Keratinocyte (primary cell): Measurements from ENCODE around the gene DLL3. TPM values are rescaled to one million over a fixed set of nuclear protein-coding genes. Genes with fewer than 3 reads are reported as not detected.

Experiments
- DNase-seq: peaks from one replicate; pipeline ENCODE4 v3.0.0-alpha.2; 2011; ENCODE audit warnings: low read depth, missing footprints, low spot score
- FAIRE-seq: peaks from 2 replicates; lab custom pipeline; 2011; peaks lifted over from hg19 to GRCh38; lab: Jason Lieb, UNC
- H2AFZ ChIP-seq: 2 replicates; pipeline ENCODE4 v1.6.0; 2012; ENCODE audit warnings: low read length, control low read depth, inconsistent platforms; ENCODE audit not compliant: control insufficient read depth
- H3K27ac ChIP-seq: 2 replicates; pipeline ENCODE4 v1.5.1; 2011; ENCODE audit warnings: low read length; ENCODE audit not compliant: control insufficient read depth, insufficient read depth
- H3K27me3 ChIP-seq: 3 replicates; pipeline ENCODE4 v1.6.0; 2011; ENCODE audit warnings: low read length; ENCODE audit not compliant: control insufficient read depth, insufficient read depth; ENCODE audit errors: extremely low read depth
- H3K36me3 ChIP-seq, 2 experiments: 2 replicates in 1 of 2; 3 replicates in 1 of 2; pipeline ENCODE4 v1.5.1; 2011; ENCODE audit warnings: low read length in 2 of 2, mild to moderate bottlenecking in 1 of 2; ENCODE audit not compliant: control insufficient read depth in 2 of 2, insufficient read depth in 2 of 2; ENCODE audit errors: extremely low read depth in 1 of 2
- H3K4me1 ChIP-seq: 3 replicates; pipeline ENCODE4 v1.5.1; 2011; ENCODE audit warnings: low read length; ENCODE audit not compliant: control insufficient read depth, insufficient read depth; ENCODE audit errors: extremely low read depth
- H3K4me2 ChIP-seq: 3 replicates; pipeline ENCODE4 v1.6.0; 2011; ENCODE audit warnings: low read depth, low read length; ENCODE audit not compliant: control insufficient read depth, insufficient read depth; ENCODE audit errors: extremely low read depth
- H3K4me3 ChIP-seq, 3 experiments: fragments of 200-600 bp in 1 of 3; sonication (generic) in 1 of 3; 2 replicates in 2 of 3; 3 replicates in 1 of 3; pipeline ENCODE4 v1.5.1; 2011 to 2016; ENCODE audit warnings: low read length in 3 of 3, mild to moderate bottlenecking in 3 of 3, control low read depth in 2 of 3, inconsistent platforms in 1 of 3, low read depth in 1 of 3, mixed read lengths in 1 of 3, mixed run types in 1 of 3, moderate library complexity in 1 of 3; ENCODE audit not compliant: control insufficient read depth in 2 of 3, insufficient read depth in 2 of 3; ENCODE audit errors: extremely low read depth in 1 of 3
- H3K79me2 ChIP-seq: 2 replicates; pipeline ENCODE4 v1.6.0; 2012; ENCODE audit warnings: low read length; ENCODE audit not compliant: control insufficient read depth, insufficient read depth
- H3K9ac ChIP-seq: 3 replicates; pipeline ENCODE4 v1.6.0; 2011; ENCODE audit warnings: low read length; ENCODE audit not compliant: control insufficient read depth, insufficient read depth; ENCODE audit errors: extremely low read depth
- H3K9me1 ChIP-seq: 3 replicates; pipeline ENCODE4 v1.6.0; 2011; ENCODE audit warnings: low read length; ENCODE audit not compliant: control insufficient read depth, insufficient read depth; ENCODE audit errors: extremely low read depth
- H3K9me3 ChIP-seq: 2 replicates; pipeline ENCODE4 v1.5.1; 2012; ENCODE audit warnings: low read depth, low read length; ENCODE audit not compliant: control insufficient read depth
- H4K20me1 ChIP-seq: 3 replicates; pipeline ENCODE4 v1.6.0; 2011; ENCODE audit warnings: low read length; ENCODE audit not compliant: control insufficient read depth, insufficient read depth; ENCODE audit errors: extremely low read depth
- EZH2 ChIP-seq: IDR thresholded peaks from one replicate; pipeline ENCODE4 v1.6.1; 2012; ENCODE audit warnings: inconsistent platforms, mild to moderate bottlenecking, low read length, moderate library complexity
- dilution Hi-C: fragments of 300-500 bp; cut with MboI; formaldehyde crosslinking; loops from one replicate; pipeline ENCODE4 v1.7.0; 2020; ENCODE audit warnings: low sequenced_read_pairs; ENCODE audit not compliant: extremely low pct_ligation_motif_present
- polyA plus RNA-seq, 5 experiments: library from polyadenylated mRNA; depleted of rRNA in 3 of 5; stranded (reverse) in 3 of 5; stranded (forward) in 1 of 5; unstranded in 1 of 5; fragments of >200 nt; gene quantifications; 1 replicate in 1 of 5; 2 replicates in 3 of 5; 3 replicates in 1 of 5; pipeline versions ENCODE4 v1.2.1 to v1.2.3, GENCODE V29; 2011 to 2012; ENCODE audit warnings: missing spikeins in 2 of 5, low read depth in 1 of 5, low replicate concordance in 1 of 5
- TF ChIP-seq, protein P1 (sequence below), 3 experiments: IDR thresholded peaks in 1 of 3; conservative IDR thresholded peaks in 1 of 3; optimal IDR thresholded peaks in 1 of 3; 2 replicates in 2 of 3; 3 replicates in 1 of 3; pipeline versions ENCODE3 to v1.5.1; 2011; ENCODE audit warnings: low read length in 3 of 3, mild to moderate bottlenecking in 3 of 3, moderate library complexity in 2 of 3, control low read depth in 1 of 3, inconsistent platforms in 1 of 3; ENCODE audit not compliant: insufficient read depth in 2 of 3; ENCODE audit errors: extremely low read depth in 1 of 3

Gene DLL3
- polyA plus RNA-seq, 1 donor (not counting 4 experiments of a cell fraction or from before 2014, with no cell fraction given), result 0.89 TPM

DNA sequence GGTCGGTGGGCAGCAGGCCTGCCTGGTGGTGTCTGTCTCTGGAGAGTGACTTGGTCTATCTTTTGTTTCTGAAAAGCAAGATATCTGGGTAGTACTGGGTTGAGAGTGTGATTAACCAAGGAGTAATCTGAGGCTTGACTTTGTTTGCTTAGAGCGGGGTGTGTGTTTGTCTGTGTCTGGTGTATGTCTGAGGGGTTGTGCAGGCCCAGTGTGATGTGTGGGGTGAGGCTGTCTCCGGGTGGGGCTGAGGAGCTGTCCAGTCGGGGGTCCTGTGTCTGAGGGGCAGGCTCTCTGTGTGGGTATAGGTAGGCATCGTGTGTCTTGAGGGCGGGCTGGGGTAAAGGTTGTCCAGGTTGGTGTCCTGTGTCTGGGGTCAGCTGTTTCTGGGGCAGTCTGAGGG, 29.2 kb upstream of the DLL3 start:
- Histone ChIP-seq H3K27ac (no peak overlapping the region), H3K36me3 (peaks cover 65 to 80% of the 10 kb centered on the region in 2 experiments)

DNA sequence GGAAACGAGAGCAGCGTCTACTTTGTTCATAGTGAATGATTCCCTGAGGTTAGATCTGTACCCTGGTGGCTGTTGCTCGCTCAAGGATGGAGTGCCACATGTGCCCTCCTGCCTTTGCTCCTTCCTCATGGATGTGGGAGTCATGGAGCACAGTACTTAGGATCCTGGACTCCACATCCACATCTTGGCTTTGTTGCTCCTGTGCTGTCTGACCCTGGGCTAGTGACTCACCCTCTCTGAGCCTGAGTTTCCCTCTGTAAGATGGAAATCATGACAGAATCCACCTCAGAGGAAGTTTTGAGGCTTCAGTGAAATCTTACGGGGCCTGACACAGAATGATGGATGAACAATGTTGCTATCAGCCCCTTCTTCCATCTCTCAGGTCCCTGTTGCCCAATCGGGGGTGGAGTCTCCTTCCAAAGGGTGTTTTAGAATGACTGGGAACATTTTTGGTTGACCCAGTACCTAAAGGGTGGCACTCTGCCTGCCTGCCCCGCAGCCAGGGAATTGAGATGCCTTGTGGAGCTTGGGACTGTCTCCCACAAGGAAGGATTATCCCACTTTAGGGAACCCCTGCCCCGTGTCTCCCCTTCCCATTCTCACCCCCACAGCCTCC, 27.9 kb upstream of the DLL3 start:
- dilution Hi-C loops, result no loop called here
- Histone ChIP-seq H3K36me3 (peaks cover 63 to 80% of the 10 kb centered on the region in 2 experiments), H3K9ac (no peak overlapping the region)

More for the DNA sequence above, 29.2 kb upstream of the DLL3 start:
- dilution Hi-C loops, result no loop called here
- no peak overlapping the region for H3K9ac ChIP-seq
- H3K4me2 ChIP-seq, result no peak overlapping the region
- DNase-seq (no peak), FAIRE-seq (no peak)
- H3K4me1 ChIP-seq, result no peaks in the 10 kb centered on the region
- H3K27me3 ChIP-seq, result no peaks in the 10 kb centered on the region
- TF ChIP-seq EZH2, result no peak
- TF ChIP-seq, protein P1, sequence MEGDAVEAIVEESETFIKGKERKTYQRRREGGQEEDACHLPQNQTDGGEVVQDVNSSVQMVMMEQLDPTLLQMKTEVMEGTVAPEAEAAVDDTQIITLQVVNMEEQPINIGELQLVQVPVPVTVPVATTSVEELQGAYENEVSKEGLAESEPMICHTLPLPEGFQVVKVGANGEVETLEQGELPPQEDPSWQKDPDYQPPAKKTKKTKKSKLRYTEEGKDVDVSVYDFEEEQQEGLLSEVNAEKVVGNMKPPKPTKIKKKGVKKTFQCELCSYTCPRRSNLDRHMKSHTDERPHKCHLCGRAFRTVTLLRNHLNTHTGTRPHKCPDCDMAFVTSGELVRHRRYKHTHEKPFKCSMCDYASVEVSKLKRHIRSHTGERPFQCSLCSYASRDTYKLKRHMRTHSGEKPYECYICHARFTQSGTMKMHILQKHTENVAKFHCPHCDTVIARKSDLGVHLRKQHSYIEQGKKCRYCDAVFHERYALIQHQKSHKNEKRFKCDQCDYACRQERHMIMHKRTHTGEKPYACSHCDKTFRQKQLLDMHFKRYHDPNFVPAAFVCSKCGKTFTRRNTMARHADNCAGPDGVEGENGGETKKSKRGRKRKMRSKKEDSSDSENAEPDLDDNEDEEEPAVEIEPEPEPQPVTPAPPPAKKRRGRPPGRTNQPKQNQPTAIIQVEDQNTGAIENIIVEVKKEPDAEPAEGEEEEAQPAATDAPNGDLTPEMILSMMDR (optimal IDR thresholded peaks at IDR 0.05 in 1 of 3, IDR thresholded peaks at IDR 0.05 in 1 of 3, conservative IDR thresholded peaks at IDR 0.05 in 1 of 3; ENCODE audit: extremely low read depth in 1 of 3, insufficient read depth in 2 of 3, low read length in 3 of 3), result no peak
- peaks cover 2% of the 10 kb centered on the region for H3K79me2 ChIP-seq
- H3K9me3 ChIP-seq, result no peaks in the 10 kb centered on the region
- H2AFZ ChIP-seq, result no peak overlapping the region
- no peak overlapping the region for H3K4me3 ChIP-seq
- H4K20me1 ChIP-seq, result no peaks in the 10 kb centered on the region
- H3K9me1 ChIP-seq, result no peaks in the 10 kb centered on the region

More for the DNA sequence above, 27.9 kb upstream of the DLL3 start:
- no peak overlapping the region for H3K4me2 ChIP-seq
- H3K4me3 ChIP-seq, result no peak overlapping the region
- TF ChIP-seq, protein P1 (optimal IDR thresholded peaks at IDR 0.05 in 1 of 3, IDR thresholded peaks at IDR 0.05 in 1 of 3, conservative IDR thresholded peaks at IDR 0.05 in 1 of 3; ENCODE audit: extremely low read depth in 1 of 3, insufficient read depth in 2 of 3, low read length in 3 of 3), result no peak
- TF ChIP-seq EZH2, result no peak
- H2AFZ ChIP-seq, result no peak overlapping the region
- H3K27me3 ChIP-seq, result no peaks in the 10 kb centered on the region
- FAIRE-seq (no peak), DNase-seq (no peak)
- H3K4me1 ChIP-seq, result no peaks in the 10 kb centered on the region
- H3K9me1 ChIP-seq, result no peaks in the 10 kb centered on the region
- no peaks in the 10 kb centered on the region for H4K20me1 ChIP-seq
- H3K9me3 ChIP-seq, result no peaks in the 10 kb centered on the region
- H3K27ac ChIP-seq, result no peak overlapping the region
- H3K79me2 ChIP-seq, result no peaks in the 10 kb centered on the region
